ENCODE data around the gene SNRPA1.

Gene SNRPA1

GRCh38 chr15:101255615-101256241, 39.3 kb downstream of the SNRPA1 start:
- no peak for DNase-seq

GRCh38 chr15:101255051-101255395, 40.0 kb downstream of the SNRPA1 start:
- DNase-seq = no peak

GRCh38 chr15:101254157-101255050, 40.6 kb downstream of the SNRPA1 start:
- no peak for DNase-seq

GRCh38 chr15:101252836-101253235, 42.2 kb downstream of the SNRPA1 start:
- DNase-seq = no peak

GRCh38 chr15:101251830-101252820, 42.9 kb downstream of the SNRPA1 start, which contains the start of gene CHSY1:
Gene CHSY1 (minus strand): TSS chr15:101252048. CDS start chr15:101251456, 592 bp downstream.
- DNase-seq = peak; percentile 40 to 73 (median 58)

- peak in 1 of 4 experiments; percentile 38 for DNase-seq
Observed at GRCh38 chr15:101250873-101251829, 43.9 kb downstream of the SNRPA1 start.

- DNase-seq = no peak
Observed at GRCh38 chr15:101250341-101250831, 44.7 kb downstream of the SNRPA1 start.

GRCh38 chr15:101248274-101248673, 46.8 kb downstream of the SNRPA1 start:
- no peak for DNase-seq

GRCh38 chr15:101246824-101247745, 48.0 kb downstream of the SNRPA1 start:
- DNase-seq = no peak

- no peak for DNase-seq
Observed at GRCh38 chr15:101246391-101246790, 48.7 kb downstream of the SNRPA1 start.

GRCh38 chr15:101244889-101245668, 50.0 kb downstream of the SNRPA1 start:
- no peak for DNase-seq

- DNase-seq = no peak
Observed at GRCh38 chr15:101244036-101244781, 50.8 kb downstream of the SNRPA1 start.

- no peak for DNase-seq
Observed at GRCh38 chr15:101243420-101243819, 51.6 kb downstream of the SNRPA1 start.

- no peak for DNase-seq
Observed at GRCh38 chr15:101242999-101243336, 52.1 kb downstream of the SNRPA1 start.

GRCh38 chr15:101242160-101242998, 52.7 kb downstream of the SNRPA1 start:
- DNase-seq = peak in 1 of 4 experiments; percentile 13

- no peak for DNase-seq
Observed at GRCh38 chr15:101240358-101240757, 54.7 kb downstream of the SNRPA1 start.

- DNase-seq = no peak
Observed at GRCh38 chr15:101239724-101240136, 55.3 kb downstream of the SNRPA1 start.

- no peak for DNase-seq
Observed at GRCh38 chr15:101237251-101237650, 57.8 kb downstream of the SNRPA1 start.
